Mesenteric fat pad (tissue), 1 donor: ENCODE data around the gene MDC1. TPM values are rescaled to one million over a fixed set of nuclear protein-coding genes. Genes with fewer than 3 reads are reported as not detected.
A peak's percentile ranks its signal among the peaks of the same experiment; 100 is the strongest.

Source experiments
- DNase-seq: peaks from one replicate; pipeline ENCODE4 v3.0.0-alpha.2; 2020; ENCODE audit warnings: low spot score
- total RNA-seq: library from RNA; stranded (reverse); fragmentation: NEBNext Ultra II Directional; extraction: Animal tissue kit (Norgen Biotek cat#: 25700); gene quantifications from one replicate; pipeline ENCODE4 v1.2.1, GENCODE V29; 2021
- donor health status: DM: yes; HTN: yes; CAD: no.

MDC1 gene
- total RNA-seq, 1 donor from 2014 or later = 19.8 TPM

DNA sequence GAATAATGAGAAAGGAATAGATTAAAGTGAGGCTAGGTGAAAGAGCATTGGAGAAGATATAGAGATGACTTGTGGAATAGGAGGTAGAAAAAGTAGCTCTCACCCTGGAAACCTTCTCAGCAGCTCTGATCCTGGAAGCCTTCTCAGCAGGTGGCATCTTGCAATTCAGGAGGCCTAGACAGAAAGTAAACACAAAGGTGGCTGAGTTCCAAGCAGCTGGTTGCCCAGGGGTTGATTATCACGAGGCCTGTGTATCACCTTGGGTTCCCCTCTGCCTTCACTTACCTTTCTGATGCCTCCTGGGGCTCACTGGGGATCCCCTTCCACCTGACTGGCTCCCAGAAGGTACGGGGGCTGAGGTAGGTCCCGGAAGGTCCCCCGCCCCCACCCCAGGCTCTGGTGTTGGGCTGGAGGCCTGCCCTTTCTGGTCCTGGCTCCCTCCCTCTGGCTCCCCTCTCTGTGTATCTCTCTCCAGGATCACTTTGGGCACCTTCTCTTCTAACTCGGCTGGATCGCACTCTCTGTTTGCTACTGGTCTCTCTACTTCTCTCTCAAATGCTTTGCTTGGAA lies 9.7 kb downstream of the MDC1 start:
- no peak for DNase-seq

DNA sequence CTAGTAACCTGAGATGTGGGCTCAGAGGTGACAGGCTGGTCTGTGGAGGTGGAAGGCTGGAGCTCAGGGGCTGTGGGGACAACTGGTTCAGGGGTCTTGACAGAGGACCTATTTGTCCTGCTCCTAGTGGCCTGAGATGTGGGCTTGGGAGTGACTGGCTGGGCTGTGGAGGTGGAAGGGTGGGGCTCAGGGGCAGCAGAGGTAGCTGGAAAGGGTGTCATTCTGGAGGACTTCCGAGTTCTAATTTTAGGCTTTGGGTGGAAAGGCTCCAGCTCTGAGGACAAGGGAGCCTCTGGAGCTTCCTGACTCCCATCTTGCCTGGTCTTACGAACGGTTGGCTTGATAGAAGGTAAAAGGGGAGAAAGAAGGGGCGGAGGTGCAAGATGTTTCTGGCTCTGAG lies 11.5 kb downstream of the MDC1 start:
- no peak for DNase-seq

DNA sequence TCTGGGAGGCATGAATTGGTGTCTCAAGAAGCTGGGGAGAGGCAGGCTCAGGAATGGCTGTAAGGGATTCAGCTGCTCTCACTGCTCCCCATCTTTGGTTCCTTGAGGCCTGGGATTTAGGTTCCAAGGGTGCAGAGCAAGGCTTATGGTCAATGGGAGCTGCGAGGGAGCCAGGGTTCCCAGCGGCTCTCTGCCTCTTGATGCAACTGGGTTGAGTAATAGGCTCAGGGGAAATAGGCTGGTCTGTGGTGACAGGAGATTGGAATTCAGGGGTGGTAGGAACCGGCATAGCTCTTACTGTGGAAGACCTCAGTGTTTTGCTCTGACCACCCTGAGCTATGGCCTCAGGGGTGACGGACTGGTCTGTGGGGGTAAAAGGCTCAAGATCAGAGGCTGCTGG lies 13.3 kb downstream of the MDC1 start:
- DNase-seq = no peak

DNA sequence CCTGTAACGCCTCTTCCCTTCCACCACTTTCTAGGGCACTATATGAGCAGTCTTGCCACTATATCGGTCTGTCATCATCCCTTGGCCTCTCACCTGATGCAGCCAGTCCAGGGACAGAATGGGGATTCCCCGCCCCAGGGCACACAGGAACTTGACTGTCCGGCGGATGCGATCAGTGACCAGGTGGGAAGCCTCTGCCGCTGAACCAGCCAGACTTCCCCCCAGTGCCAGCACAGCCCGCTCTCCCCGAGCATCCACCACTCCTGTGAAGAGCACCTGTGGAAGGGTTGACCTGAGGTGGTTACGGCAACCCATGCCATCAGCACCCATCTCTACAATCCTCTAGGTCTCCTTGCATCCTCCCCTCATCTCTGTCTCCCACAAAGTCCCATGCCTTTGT lies 14.1 kb downstream of the MDC1 start:
- no peak for DNase-seq

DNA sequence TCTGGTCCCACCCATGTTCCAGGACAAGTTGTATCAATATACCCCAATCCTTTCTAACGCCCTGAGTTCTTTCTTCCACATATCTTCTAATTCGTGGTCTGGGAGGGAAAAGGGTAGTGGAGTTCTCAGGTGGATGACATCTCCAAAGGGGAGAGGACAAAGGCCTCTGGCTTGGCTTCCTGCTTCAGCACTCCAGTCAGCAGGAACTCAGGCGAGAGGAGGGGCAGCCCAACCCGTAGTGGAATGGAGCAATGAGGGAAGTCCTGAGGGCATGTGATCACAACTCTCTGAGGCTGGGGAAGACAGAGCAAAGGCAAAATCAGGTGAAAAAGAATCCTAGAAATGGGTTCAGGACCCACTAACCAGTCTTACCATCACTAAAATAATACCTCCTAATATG lies 16.7 kb downstream of the MDC1 start:
- no peak for DNase-seq

DNA sequence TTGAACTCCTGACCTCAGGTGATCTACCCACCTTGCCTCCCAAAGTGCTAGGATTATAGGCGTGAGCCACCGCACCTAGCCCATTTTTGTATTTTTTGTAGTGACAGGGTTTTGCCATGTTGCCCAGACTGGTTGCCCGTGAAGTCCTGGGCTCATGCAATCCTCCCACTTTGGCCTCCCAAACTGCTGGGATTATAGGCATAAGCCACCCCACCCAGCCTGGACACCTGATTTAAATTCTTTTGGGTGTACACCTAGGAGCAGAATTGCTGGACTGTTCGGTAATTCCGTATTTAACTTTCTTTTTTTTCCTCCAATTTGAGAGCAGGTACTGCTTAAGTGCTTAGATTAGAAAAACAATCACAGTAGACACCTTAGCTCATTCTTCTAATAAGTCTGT lies 20.6 kb downstream of the MDC1 start:
- DNase-seq = no peak

DNA sequence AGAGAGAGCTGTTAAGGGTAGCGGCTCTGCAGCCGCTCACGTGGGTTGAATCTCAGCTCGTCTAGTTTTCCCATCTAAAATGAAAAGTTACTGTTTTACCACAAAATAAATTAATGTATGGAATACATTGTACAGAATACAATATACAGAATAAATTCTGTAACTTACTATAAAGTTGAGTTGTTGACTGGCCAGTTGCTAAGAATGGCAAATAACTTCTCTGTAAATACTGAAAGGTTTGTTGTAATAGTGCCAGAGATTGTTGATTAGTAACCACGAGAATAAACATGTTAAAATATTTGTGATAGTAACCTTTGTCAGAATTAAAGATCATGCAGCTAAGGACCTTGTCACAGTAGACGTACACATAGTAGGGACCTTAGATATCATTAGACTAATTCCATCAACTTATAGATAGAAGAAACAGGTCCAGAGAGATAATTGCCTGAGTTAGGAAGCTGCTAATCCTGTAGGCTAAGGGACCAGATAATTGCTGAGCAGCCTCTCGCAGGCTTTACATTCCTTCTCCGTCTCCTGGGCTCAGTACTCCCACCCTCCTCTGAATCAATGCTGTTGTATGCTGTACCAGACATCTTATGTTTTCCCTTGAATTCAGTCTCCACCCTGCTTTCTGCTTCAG lies 25.8 kb downstream of the MDC1 start:
- no peak for DNase-seq

DNA sequence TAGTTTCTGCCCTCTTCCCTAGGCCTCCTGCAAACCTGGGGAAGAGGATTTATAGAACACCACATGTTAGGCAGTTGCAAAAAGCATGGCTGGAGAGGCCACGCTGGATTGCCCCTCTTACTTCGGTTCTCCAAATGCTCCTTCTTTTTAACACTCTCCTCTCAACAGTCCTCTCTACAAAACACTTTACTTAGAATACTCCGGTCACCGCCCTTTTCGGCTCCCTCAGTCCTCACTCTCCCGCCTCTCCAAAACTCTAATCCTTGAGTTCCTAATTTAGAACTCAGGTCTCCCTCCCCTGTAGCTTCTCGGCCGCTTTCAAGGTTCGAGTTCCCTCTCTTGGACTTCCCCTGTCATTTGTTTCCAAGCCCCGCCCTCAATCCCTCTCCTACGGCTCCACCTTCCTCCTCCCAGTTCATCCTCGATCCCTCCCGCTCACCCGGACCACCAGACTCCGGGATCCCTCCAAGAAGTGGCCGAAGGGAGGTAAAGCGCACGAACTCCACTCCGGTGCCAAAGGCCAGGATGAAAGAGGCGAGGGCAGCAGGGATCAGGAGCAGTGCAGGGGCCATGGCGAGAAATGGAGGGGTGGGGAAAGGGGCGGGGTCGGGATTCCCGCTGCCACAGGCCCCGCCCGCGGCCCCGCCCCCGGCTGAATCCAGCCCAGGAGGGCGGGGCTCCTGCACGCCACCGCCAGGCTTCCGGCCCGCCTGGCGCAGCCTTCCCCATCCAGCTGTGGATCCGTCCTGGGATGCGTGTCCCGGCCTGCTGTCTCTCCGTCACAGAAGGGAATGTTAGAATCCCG lies 26.5 kb downstream of the MDC1 start, which contains the start of gene NRM:
TSS of gene NRM (minus strand) at position 582 of the 805 bp plus-strand sequence. CDS start at position 572, 10 bp downstream.
- peak; percentile 92 for DNase-seq

DNA sequence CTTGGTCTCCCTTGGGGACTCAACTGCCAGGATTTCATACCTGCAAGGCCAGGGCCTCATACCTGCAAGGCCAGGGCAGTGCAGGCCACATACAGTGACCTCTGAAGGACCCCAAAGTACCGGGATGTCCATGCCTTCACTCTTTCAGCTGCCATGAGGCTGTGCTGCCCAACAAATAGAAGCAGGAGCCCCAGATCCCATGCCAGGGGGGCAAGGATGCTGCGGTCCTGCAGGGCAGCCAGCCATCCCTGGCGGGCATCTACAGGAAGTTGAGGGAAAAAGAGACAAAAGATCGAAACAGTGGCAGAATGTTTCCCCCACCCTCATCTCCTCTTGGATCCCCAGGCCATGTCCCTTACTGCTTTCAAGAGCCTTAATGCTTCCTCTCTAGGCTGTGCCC lies 27.1 kb downstream of the MDC1 start:
- no peak for DNase-seq

DNA sequence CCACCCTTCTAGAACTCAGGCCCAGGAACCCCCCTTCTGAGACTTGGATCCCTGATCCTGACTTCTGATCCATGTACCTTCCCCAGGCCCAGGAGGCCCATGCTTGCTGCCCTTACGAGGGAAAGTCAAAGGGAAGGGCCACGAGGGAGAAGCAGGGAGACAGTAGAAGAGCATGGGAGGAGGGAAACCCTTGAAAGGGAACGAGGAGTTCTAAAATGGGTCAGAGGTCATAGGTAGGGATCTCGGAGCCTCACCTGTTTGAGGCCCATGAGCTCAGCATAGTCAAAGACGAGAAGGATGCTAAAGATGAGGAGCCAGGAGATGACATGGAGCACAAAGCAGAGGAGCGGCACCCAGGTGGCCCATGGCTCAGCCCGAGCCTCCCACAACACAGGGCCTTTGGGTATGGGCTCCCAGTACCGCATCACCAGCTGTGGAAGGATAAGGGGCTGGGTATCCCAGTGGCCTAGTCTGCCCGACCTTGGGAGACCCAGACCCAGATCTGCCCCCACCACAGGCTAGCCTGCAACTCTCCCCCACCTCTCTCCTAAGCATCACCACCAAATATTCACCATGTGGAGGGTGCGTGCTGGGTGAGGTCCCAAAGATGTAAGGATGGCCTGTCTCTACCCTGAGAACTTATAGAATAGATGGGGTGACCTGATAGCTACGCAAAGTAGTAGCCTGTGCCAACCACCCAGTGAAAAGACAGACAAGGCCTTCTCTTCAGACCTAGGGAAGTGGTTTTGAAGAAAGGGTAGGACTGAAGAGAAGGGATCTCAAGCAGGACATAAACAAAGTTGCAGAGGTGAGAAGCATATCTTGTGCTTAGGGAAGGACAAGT lies 27.8 kb downstream of the MDC1 start:
- no peak for DNase-seq

DNA sequence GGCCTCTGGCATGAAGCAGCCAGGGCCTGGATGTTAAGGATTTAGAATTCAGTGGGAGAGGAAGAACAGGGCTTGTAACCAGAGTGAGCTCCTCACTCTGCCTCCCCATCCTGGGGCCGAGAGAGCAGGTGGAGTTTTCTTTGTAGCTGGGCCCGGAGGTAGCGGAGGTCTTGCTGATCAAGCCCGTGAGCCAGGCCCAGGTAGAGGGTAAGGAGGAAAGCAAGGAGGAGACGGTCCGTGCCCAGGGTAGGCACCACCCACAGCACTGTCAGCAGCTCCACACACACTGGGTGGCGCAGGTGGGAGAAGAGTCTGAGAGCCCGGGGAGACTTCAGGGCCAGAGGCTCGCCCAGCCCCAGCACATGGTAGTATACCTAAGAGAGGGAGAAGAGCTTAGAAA lies 28.5 kb downstream of the MDC1 start:
- no peak for DNase-seq

DNA sequence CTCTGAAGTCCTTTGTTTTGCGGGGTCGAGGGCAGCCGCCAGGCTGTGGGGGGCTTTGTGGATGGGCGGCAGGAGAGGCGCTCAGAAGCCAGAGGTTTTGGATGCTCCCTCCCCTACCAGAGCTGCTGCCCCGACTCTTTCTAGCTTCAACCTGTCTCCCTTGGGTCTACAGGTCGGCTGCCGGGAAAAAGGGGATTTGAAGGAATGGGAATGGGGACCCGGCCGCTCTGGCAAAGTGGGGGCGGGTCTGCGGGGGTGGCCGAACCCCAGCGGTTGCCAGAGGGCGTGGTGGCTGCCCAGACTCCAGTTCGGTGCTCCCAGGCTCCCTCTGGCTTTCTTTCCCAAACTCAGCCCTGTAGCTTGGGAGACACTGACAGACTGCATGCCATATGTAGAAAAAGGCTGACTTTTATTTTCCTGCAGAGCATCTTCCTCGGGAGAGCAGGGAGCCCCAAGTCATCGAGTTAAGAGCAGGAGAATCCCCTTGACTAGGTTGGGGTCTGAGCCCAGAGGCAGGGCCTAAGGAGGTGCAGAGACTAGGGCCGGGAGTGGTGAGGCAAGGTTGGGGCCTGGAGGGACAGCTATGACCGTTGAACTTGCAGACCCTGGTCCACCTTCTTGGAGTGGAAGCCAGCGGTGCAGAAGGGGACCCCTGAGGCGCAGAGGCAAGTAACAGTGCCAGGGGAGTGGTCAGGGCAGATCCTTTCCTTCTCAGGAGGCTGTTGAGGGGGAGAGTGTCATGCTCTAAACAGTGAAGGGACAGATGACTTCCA lies 29.2 kb downstream of the MDC1 start:
- DNase-seq = no peak

DNA sequence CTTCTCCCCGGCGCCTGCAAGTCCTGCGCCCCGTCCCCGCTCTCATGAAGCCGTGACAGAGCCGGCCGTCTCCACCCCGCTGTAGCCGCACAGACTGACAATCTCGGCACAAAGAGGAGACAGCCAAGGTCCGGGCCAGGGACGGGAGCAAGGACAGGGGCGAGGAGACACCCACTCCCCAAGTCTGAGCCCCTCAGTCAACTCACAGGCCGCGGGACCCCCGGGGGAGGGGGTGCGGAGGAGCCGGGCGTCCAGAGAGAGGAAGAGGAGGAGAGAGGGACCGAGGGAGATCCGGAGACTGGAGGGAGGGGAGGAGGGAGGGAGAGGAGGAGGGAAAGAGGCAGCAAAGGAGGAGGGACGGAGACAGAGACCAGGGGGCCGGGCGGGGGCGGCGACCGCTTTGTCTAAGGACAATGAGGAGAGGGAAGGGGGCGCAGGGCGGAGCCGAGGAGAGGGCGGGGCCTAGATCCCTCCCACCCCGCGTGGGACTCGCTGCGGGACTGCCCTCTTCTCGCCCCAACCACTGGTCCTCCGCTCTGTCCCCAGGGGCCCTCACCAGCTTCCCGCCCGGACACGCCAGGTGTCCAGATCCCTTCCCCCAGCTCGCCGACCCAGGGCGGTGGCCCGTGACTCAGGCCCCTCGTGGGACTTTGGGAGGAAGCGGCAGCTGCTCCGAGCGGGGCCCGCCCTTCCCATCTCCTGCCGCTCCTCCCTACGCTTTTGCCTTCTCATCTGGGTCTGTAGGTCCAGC lies 30.0 kb downstream of the MDC1 start:
- peak; percentile 99 for DNase-seq

DNA sequence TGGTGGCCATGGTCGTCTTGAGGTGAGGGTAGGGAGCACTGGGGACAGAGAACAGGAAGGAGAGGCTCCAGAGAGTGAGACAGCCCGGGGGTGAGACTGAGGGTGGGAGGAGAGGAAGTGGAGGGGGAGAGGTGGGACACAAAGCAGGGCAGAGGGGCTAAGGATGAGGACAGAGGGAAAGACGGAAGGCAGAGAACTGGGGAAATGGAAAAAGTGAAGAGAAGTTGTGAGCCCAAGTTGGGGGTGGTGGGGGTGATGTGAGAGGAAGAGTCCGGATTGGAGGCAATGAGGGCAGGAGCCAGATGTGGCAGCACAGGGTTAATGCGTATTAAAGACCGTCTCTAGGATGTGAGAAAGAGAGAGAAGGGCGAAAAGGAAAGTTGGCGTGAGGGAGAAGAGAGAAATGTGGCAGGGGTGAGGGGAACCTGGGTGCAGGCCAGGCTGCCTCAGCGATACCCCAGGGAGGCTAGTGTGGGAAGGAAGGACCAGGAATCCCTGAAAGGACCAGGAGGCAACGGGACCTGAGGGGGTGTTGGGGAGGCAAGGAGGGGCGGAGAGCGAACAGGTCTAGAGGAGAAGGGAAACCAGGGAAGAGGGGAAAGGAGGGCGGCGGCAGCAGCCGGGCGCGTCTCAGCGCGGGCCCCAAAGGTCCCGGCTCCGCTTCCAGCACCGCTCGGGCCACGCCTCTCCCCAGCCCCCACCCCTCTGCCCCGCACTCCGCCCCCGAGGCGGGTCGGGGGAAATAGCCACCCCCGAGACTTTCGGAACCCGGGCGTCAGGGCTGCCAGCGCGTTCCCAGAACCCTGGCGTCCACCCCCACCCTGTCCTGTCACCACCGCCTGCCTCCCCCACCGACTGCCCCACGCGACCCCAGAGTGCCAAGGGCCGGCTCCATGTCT lies 30.8 kb downstream of the MDC1 start, which contains the start of gene PPP1R18:
TSS of gene PPP1R18 (minus strand) at position 637 of the 899 bp plus-strand sequence. CDS start at position 10, 627 bp downstream.
- DNase-seq = peak; percentile 98

DNA sequence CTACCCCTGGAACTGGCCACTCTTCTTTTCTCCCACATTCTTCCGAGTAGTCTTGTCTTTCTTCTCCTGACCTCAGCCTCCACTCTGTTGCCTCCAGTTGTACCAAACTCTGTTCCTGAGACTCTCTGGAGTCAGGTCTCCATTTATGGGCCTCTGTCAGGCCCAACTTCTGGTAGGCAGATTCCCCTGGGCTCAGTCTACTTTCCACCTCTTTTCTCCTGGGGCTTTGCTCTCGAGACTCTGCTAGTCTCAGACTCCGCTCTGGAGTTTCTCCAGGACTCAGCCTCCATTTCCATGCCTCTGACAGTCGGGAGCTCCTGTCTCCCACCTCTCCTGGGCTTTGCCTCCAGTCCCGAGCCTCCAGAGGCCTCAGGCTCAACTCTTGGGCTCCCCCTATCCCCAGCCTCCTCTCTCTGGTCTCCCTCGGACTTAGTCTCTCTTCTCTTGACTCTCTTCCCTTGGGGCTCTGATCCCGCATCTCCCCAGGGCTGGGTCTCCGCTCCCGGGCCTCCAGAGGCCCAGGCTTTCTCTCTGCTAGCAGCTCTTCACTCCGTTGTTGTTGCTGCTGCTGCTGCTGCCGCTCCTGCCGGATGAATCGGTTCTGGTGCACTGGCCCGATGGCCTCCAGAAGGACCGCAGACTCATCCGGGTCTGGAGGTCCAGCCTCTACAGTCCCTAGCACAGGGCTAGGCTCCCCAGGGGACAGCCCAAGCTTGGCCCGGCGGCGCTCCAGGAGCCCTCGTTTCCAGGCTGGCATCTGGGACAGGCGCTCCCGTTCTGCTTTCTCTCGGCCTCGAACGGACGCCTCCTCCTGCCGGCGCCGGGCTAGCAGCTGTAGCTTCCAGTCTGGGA lies 31.7 kb downstream of the MDC1 start:
- no peak for DNase-seq

DNA sequence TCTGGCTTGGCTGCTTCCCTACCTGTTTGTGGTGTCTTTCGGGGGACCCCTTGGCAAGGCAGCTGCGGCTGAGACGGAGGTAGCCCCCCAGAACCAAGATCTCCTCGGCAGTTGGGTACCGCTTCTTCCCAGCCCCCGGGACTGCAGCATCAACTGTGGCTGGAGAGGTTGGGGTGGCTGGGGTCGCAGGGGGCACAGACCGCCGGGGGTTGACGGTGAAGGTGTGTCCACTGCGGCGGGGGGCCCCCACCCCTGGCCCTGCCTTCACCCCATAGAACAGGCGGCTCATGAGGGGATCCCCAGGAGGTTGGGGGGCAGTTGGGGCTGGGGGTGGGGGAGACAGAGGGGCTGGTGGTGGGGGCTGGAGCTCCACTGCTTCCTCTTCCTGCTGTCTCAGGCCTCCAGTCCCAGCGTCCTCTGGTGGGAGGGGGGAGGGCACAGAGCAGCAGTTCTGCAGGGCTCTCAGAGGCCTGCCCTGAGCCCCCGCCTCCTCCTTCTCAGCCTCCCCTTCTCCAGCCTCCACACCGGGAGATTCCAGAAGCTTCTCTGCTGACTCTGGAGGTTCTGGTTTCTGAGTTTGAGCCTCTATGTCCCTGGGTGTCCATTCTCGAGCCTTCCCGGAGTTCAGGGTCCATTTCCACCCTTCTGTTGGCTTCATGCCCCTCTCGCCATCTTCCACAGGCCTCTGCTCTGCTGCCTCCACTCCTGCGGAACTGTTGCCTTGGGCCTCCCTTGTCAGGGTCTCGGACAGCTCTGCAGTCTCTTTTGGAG lies 32.5 kb downstream of the MDC1 start:
- DNase-seq = no peak

DNA sequence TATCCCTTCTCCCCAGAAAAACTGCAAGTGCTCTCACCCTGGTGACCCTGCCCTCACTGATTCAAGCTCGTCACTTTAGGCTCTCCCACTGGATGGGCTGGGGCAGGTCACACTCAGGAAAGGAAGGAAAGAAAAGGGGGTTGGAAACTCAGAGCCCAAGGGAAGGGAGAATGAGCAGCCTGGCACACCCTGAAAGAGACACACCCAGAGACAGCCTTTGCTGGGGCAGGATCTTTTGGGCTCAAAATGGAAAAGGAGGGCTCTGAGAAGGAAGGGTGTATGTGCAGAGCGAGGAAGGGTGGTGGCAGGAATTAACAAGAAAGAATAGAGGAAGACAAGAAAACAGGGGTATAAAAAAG lies 33.1 kb downstream of the MDC1 start:
- DNase-seq = no peak
